HepG2 (cell line): ENCODE results near the gene GRPEL2. TPM values are rescaled to one million over a fixed set of nuclear protein-coding genes. Genes with fewer than 3 reads are reported as not detected.

ENCODE experiments used
- ATF7 ChIP-seq, 2 experiments: fragments of 450-650 bp in 1 of 2; sonication (generic) in 1 of 2; formaldehyde crosslinking in 1 of 2; IDR thresholded peaks; 2 replicates each; pipeline versions ENCODE4 v1.4.0 to v1.6.1; 2016 to 2020; ENCODE audit warnings: antibody characterized with exemption in 1 of 2, mild to moderate bottlenecking in 1 of 2, missing genetic modification reagents in 1 of 2
- BHLHE40 ChIP-seq: IDR thresholded peaks from 2 replicates; pipeline ENCODE4 v1.6.1; 2011; ENCODE audit warnings: low read length, improper control_type of control experiment
- E2F5 ChIP-seq: sonication (generic); formaldehyde crosslinking; conservative IDR thresholded peaks from 2 replicates; pipeline ENCODE4 v1.4.0; 2020; ENCODE audit warnings: missing genetic modification reagents
- HES4 ChIP-seq: sonication (generic); formaldehyde crosslinking; IDR thresholded peaks from 2 replicates; pipeline ENCODE4 v1.9.0; 2021; ENCODE audit warnings: mild to moderate bottlenecking, missing genetic modification reagents, borderline replicate concordance
- POLR2AphosphoS5 ChIP-seq: IDR thresholded peaks from 2 replicates; pipeline ENCODE4 v1.6.1; 2012; ENCODE audit warnings: low read depth, low read length
- RAD51 ChIP-seq: fragments of 450-650 bp; IDR thresholded peaks from 2 replicates; pipeline ENCODE4 v1.6.1; 2016; ENCODE audit warnings: borderline replicate concordance
- STAT6 ChIP-seq: sonication (generic); formaldehyde crosslinking; IDR thresholded peaks from 2 replicates; pipeline ENCODE4 v1.4.0; 2020; ENCODE audit warnings: missing genetic modification reagents, mild to moderate bottlenecking, borderline replicate concordance
- SYNCRIP ChIP-seq: fragments of 200-400 bp; formaldehyde crosslinking; IDR thresholded peaks from 2 replicates; pipeline ENCODE4 v1.6.1; 2018; ENCODE audit warnings: mild to moderate bottlenecking, low read depth, low read length; ENCODE audit not compliant: insufficient read depth
- ZBTB21 ChIP-seq: sonication (generic); formaldehyde crosslinking; IDR thresholded peaks from 2 replicates; pipeline ENCODE4 v1.4.0; 2020; ENCODE audit warnings: missing genetic modification reagents
- ZBTB40 ChIP-seq, 2 experiments: fragments of 450-650 bp in 1 of 2; sonication (generic) in 1 of 2; formaldehyde crosslinking in 1 of 2; IDR thresholded peaks; 2 replicates each; pipeline versions ENCODE4 v1.6.1 to v1.8.0; 2016 to 2022; ENCODE audit warnings: antibody characterized with exemption in 1 of 2, mild to moderate bottlenecking in 1 of 2, missing genetic modification reagents in 1 of 2
- ZNF296 ChIP-seq: sonication (generic); formaldehyde crosslinking; conservative IDR thresholded peaks from 2 replicates; pipeline ENCODE4 v1.5.0; 2020; ENCODE audit warnings: mild to moderate bottlenecking, missing genetic modification reagents
- ZNF768 ChIP-seq: sonication (generic); formaldehyde crosslinking; IDR thresholded peaks from 2 replicates; pipeline ENCODE4 v1.4.0; 2020; ENCODE audit warnings: missing genetic modification reagents
- ZNF850 ChIP-seq: sonication (generic); formaldehyde crosslinking; conservative IDR thresholded peaks from 2 replicates; pipeline ENCODE4 v1.9.0; 2021; ENCODE audit warnings: mild to moderate bottlenecking, missing genetic modification reagents
- polyA plus RNA-seq, 8 experiments: library from polyadenylated mRNA; depleted of rRNA in 3 of 8; stranded (reverse) in 7 of 8; unstranded in 1 of 8; fragments of >200 nt; fragmentation: Illumina TruSeq in 4 of 8; extraction: Trizol in 4 of 8; gene quantifications; 2 replicates each; pipeline versions ENCODE4 v1.2.1 to v1.2.3, GENCODE V29; 2011 to 2016; ENCODE audit warnings: low read depth in 4 of 8, missing spikeins in 1 of 8, mixed read lengths in 1 of 8; ENCODE audit not compliant: insufficient read depth in 1 of 8
- total RNA-seq, 5 experiments: library from RNA; depleted of rRNA; stranded (reverse); fragments of >200 nt; fragmentation: Illumina TruSeq; extraction: Trizol; gene quantifications; 2 replicates each; pipeline ENCODE4 v1.2.3, GENCODE V29; 2016; ENCODE audit warnings: low read depth in 1 of 5
- TF ChIP-seq, protein P1 (sequence below): sonication (generic); formaldehyde crosslinking; IDR thresholded peaks from 2 replicates; pipeline ENCODE4 v1.4.0; 2020; ENCODE audit warnings: low read depth, mild to moderate bottlenecking, missing genetic modification reagents

Gene GRPEL2
- total and polyA plus RNA-seq, 2 of the 13 experiments (the other 11 are each of a cell fraction or from before 2014, with no cell fraction given) = 13.1 to 16.6 TPM

- peak; percentile 88; the same call in 1 of the 2 replicates for TF ChIP-seq STAT6 (CRISPR knock-in tag)
- TF ChIP-seq ATF7 (IDR thresholded peaks at IDR 0.05) = no peak
- no peak for TF ChIP-seq ATF7 (CRISPR knock-in tag; IDR thresholded peaks at IDR 0.05)
- TF ChIP-seq HES4 (CRISPR knock-in tag) = peak; percentile 90; the same call in 1 of the 2 replicates
- no peak for TF ChIP-seq ZNF850 (CRISPR knock-in tag)
- TF ChIP-seq ZBTB21 (CRISPR knock-in tag) = no peak
- TF ChIP-seq E2F5 = no peak; the same call in 1 of the 2 replicates
- peak; percentile 90 for TF ChIP-seq POLR2AphosphoS5
- 0 out of 2 replicates have a peak, but pooled peaks have one; percentile 21 for TF ChIP-seq BHLHE40
- TF ChIP-seq, protein P1, sequence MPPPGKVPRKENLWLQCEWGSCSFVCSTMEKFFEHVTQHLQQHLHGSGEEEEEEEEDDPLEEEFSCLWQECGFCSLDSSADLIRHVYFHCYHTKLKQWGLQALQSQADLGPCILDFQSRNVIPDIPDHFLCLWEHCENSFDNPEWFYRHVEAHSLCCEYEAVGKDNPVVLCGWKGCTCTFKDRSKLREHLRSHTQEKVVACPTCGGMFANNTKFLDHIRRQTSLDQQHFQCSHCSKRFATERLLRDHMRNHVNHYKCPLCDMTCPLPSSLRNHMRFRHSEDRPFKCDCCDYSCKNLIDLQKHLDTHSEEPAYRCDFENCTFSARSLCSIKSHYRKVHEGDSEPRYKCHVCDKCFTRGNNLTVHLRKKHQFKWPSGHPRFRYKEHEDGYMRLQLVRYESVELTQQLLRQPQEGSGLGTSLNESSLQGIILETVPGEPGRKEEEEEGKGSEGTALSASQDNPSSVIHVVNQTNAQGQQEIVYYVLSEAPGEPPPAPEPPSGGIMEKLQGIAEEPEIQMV (CRISPR knock-in tag) = peak; percentile 81
- peak; percentile 78 for TF ChIP-seq ZNF768 (CRISPR knock-in tag)
- no peak for TF ChIP-seq RAD51
- TF ChIP-seq ZBTB40 (IDR thresholded peaks at IDR 0.05) = peak; percentile 95
- no peak; the same call in 1 of the 2 replicates for TF ChIP-seq ZBTB40 (CRISPR knock-in tag; IDR thresholded peaks at IDR 0.05)
- no peak for TF ChIP-seq SYNCRIP
- no peak for TF ChIP-seq ZNF296
These were observed at the start of gene GRPEL2 (continued) for GRCh38 chr5:149345147-149345891.
